Measurements from ENCODE around the gene SEC16A. TPM values are rescaled to one million over a fixed set of nuclear protein-coding genes. Genes with fewer than 3 reads are reported as not detected.

The SEC16A gene
- total and polyA plus RNA-seq, 2 donors (not counting 3 experiments of a cell fraction or from before 2014, with no cell fraction given): 34.5 to 80.6 TPM

GRCh38 chr9:136393531-136393930 is 89.3 kb downstream of the SEC16A start:
- intact Hi-C loops (cut with micrococcal nuclease) (no loop called here), dilution Hi-C loops (cut with MboI; ENCODE audit: extremely low pct_ligation_motif_present, low sequenced_read_pairs) (no loop called here)
- Histone ChIP-seq H3K4me3 (replicated peaks in 1 of 3; ENCODE audit: insufficient read depth in 1 of 3, low read depth in 1 of 3, low read length in 3 of 3) (no peak overlapping the region), H3K36me3 (ENCODE audit: control insufficient read depth in 2 of 2, extremely low read depth in 1 of 2, insufficient read depth in 2 of 2, low read length in 2 of 2) (peaks cover 9 to 76% of the 10 kb centered on the region in 2 experiments), H3K9ac (replicated peaks; ENCODE audit: extremely low read depth, insufficient read depth, low read length) (no peak overlapping the region), H3K4me2 (ENCODE audit: insufficient read depth, low read length) (no peak overlapping the region), H3K4me1 (ENCODE audit: control insufficient read depth, extremely low read depth, insufficient read depth, low read length) (peaks cover 2% of the 10 kb centered on the region), H3K79me2 (ENCODE audit: control insufficient read depth, insufficient read depth, low read length) (peaks cover 8% of the 10 kb centered on the region), H3K27ac (ENCODE audit: insufficient read depth, low read depth, low read length) (no peak overlapping the region), H3K27me3 (ENCODE audit: control insufficient read depth in 2 of 2, insufficient read depth in 2 of 2, low read length in 2 of 2) (no peaks in the 10 kb centered on the region), H3K9me3 (replicated peaks; ENCODE audit: control insufficient read depth, insufficient read depth, low read length) (no peaks in the 10 kb centered on the region), H3K9me1 (replicated peaks; ENCODE audit: control insufficient read depth, extremely low read depth, insufficient read depth, low read length) (no peaks in the 10 kb centered on the region), H4K20me1 (replicated peaks; ENCODE audit: control insufficient read depth, extremely low read depth, insufficient read depth, low read length) (no peaks in the 10 kb centered on the region), H2AFZ (ENCODE audit: low read depth, low read length) (no peak overlapping the region)
- BruUV-seq (replicated peaks): no TSS peak
- CTCF ChIA-PET: no interaction called here
- POLR2A ChIA-PET: no interaction called here
- FAIRE-seq (no peak), DNase-seq (ENCODE audit: low read depth, low spot score) (no peak)
- TF ChIP-seq MYC (IDR thresholded peaks at IDR 0.05; ENCODE audit: low read depth, low read length) (no peak), JUN (IDR thresholded peaks at IDR 0.05; ENCODE audit: borderline replicate concordance, insufficient read depth, insufficient read length, low read depth) (no peak), MAX (IDR thresholded peaks at IDR 0.05; ENCODE audit: insufficient read depth, insufficient read length) (no peak), FOS (IDR thresholded peaks at IDR 0.05; ENCODE audit: borderline replicate concordance, insufficient read depth, low read length) (no peak), EZH2 (IDR thresholded peaks at IDR 0.05; ENCODE audit: borderline replicate concordance, low read depth, low read length, severe bottlenecking) (no peak), GATA2 (IDR thresholded peaks at IDR 0.05; ENCODE audit: insufficient read depth, insufficient read length, low read depth, low read length) (no peak), POLR2A (IDR thresholded peaks at IDR 0.05; ENCODE audit: low read depth, low read length) (no peak), POLR2AphosphoS5 (IDR thresholded peaks at IDR 0.05; ENCODE audit: insufficient read depth, low read depth, low read length) (no peak)
- TF ChIP-seq, protein P1, sequence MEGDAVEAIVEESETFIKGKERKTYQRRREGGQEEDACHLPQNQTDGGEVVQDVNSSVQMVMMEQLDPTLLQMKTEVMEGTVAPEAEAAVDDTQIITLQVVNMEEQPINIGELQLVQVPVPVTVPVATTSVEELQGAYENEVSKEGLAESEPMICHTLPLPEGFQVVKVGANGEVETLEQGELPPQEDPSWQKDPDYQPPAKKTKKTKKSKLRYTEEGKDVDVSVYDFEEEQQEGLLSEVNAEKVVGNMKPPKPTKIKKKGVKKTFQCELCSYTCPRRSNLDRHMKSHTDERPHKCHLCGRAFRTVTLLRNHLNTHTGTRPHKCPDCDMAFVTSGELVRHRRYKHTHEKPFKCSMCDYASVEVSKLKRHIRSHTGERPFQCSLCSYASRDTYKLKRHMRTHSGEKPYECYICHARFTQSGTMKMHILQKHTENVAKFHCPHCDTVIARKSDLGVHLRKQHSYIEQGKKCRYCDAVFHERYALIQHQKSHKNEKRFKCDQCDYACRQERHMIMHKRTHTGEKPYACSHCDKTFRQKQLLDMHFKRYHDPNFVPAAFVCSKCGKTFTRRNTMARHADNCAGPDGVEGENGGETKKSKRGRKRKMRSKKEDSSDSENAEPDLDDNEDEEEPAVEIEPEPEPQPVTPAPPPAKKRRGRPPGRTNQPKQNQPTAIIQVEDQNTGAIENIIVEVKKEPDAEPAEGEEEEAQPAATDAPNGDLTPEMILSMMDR (IDR thresholded peaks at IDR 0.05; ENCODE audit: extremely low read depth in 1 of 2, insufficient read depth in 1 of 2, low read depth in 1 of 2, low read length in 2 of 2): no peak

All from endothelial cell of umbilical vein (primary cell).